ENCODE measurements around the gene RFT1.

RFT1 gene

DNA sequence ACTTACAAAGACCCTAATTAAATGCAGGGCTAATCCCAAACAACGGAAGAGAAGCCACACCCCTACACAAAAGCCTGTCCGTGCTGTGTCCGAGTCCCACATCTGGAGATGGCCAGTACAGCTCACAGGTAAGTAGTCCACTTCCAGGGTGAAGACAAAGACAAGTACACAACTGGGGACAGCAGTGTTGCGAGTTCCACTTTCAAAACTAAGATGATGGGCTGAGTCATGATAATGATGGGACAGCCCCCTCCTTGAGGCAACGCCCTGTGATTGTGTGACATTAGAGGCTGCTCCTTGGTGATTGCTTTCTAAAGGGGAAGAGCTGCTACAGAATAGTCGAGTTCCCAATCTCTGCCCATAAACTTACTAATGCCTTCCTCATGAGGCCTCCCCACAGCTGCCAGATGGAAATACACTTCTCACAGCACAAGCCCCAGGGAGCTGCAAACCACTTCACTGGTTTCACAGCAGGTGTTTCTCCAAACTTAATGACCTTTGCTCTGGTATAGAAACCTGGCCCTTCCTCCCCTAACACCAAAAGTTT, 27.6 kb downstream of the RFT1 start:
- Histone ChIP-seq H3K4me3 (ENCODE audit: severe bottlenecking) (no peak overlapping the region), H3K4me1 (ENCODE audit: insufficient read depth, poor library complexity, severe bottlenecking) (no peaks in the 10 kb centered on the region), H3K9me3 (ENCODE audit: severe bottlenecking) (no peaks in the 10 kb centered on the region), H3K36me3 (ENCODE audit: low read depth) (peaks cover 61% of the 10 kb centered on the region), H3K27ac (ENCODE audit: poor library complexity, severe bottlenecking) (no peak overlapping the region), H3K27me3 (ENCODE audit: insufficient read depth, poor library complexity, severe bottlenecking) (no peaks in the 10 kb centered on the region)
- DNase-seq (ENCODE audit: low spot score) (no peak), ATAC-seq (ENCODE audit: low read depth) (no peak)
- TF ChIP-seq, protein P1, sequence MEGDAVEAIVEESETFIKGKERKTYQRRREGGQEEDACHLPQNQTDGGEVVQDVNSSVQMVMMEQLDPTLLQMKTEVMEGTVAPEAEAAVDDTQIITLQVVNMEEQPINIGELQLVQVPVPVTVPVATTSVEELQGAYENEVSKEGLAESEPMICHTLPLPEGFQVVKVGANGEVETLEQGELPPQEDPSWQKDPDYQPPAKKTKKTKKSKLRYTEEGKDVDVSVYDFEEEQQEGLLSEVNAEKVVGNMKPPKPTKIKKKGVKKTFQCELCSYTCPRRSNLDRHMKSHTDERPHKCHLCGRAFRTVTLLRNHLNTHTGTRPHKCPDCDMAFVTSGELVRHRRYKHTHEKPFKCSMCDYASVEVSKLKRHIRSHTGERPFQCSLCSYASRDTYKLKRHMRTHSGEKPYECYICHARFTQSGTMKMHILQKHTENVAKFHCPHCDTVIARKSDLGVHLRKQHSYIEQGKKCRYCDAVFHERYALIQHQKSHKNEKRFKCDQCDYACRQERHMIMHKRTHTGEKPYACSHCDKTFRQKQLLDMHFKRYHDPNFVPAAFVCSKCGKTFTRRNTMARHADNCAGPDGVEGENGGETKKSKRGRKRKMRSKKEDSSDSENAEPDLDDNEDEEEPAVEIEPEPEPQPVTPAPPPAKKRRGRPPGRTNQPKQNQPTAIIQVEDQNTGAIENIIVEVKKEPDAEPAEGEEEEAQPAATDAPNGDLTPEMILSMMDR (IDR thresholded peaks at IDR 0.05; ENCODE audit: poor library complexity, severe bottlenecking), result no peak

- H3K27ac ChIP-seq (ENCODE audit: poor library complexity, severe bottlenecking), result no peak overlapping the region
- no peaks in the 10 kb centered on the region for H3K27me3 ChIP-seq (ENCODE audit: insufficient read depth, poor library complexity, severe bottlenecking)
- ATAC-seq (ENCODE audit: low read depth) (no peak), DNase-seq (ENCODE audit: low spot score) (no peak)
- H3K9me3 ChIP-seq (ENCODE audit: severe bottlenecking), result no peaks in the 10 kb centered on the region
- H3K4me3 ChIP-seq (ENCODE audit: severe bottlenecking), result no peak overlapping the region
- peaks cover 60% of the 10 kb centered on the region for H3K36me3 ChIP-seq (ENCODE audit: low read depth)
- H3K4me1 ChIP-seq (ENCODE audit: insufficient read depth, poor library complexity, severe bottlenecking), result no peaks in the 10 kb centered on the region
- TF ChIP-seq, protein P1 (IDR thresholded peaks at IDR 0.05; ENCODE audit: poor library complexity, severe bottlenecking), result no peak
Measured at GRCh38 chr3:53101956-53102355, 28.3 kb downstream of the RFT1 start.

- TF ChIP-seq, protein P1 (IDR thresholded peaks at IDR 0.05; ENCODE audit: poor library complexity, severe bottlenecking), result no peak
- H3K36me3 ChIP-seq (ENCODE audit: low read depth), result peaks cover 56% of the 10 kb centered on the region
Measured at GRCh38 chr3:53100818-53101466, 29.3 kb downstream of the RFT1 start.

DNA sequence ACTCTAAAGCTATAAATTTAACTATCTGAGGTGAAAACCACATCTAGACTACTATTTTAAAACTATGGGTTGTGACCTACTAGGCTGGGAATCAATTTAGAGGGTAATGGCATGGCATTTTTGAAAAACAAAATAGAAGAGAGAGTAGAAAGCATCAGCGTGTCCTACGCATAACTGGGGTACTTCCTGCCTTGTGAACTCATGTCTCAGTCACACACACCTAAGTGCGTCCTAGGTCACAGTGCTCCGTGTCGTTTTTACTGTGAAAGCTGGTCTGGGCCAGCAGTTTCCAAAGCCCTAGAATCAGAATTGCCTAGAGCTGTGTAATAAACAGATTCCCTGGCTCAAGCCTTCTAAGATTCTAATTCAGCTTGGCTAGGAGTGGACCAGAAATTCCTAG, 32.3 kb downstream of the RFT1 start:
- Histone ChIP-seq H3K27ac (ENCODE audit: poor library complexity, severe bottlenecking) (no peak overlapping the region), H3K4me3 (ENCODE audit: severe bottlenecking) (no peak overlapping the region), H3K9me3 (ENCODE audit: severe bottlenecking) (no peaks in the 10 kb centered on the region), H3K27me3 (ENCODE audit: insufficient read depth, poor library complexity, severe bottlenecking) (no peaks in the 10 kb centered on the region), H3K36me3 (ENCODE audit: low read depth) (peaks cover 36% of the 10 kb centered on the region), H3K4me1 (ENCODE audit: insufficient read depth, poor library complexity, severe bottlenecking) (no peaks in the 10 kb centered on the region)
- DNase-seq (ENCODE audit: low spot score), result no peak
- no peak for ATAC-seq (ENCODE audit: low read depth)
- TF ChIP-seq, protein P1 (IDR thresholded peaks at IDR 0.05; ENCODE audit: poor library complexity, severe bottlenecking), result no peak

More at GRCh38 chr3:53100818-53101466, 29.3 kb downstream of the RFT1 start:
- Histone ChIP-seq H3K4me3 (ENCODE audit: severe bottlenecking) (no peak overlapping the region), H3K9me3 (ENCODE audit: severe bottlenecking) (no peaks in the 10 kb centered on the region), H3K27ac (ENCODE audit: poor library complexity, severe bottlenecking) (no peak overlapping the region), H3K4me1 (ENCODE audit: insufficient read depth, poor library complexity, severe bottlenecking) (no peaks in the 10 kb centered on the region), H3K27me3 (ENCODE audit: insufficient read depth, poor library complexity, severe bottlenecking) (no peaks in the 10 kb centered on the region)
- DNase-seq (ENCODE audit: low spot score) (no peak), ATAC-seq (ENCODE audit: low read depth) (no peak)

DNA sequence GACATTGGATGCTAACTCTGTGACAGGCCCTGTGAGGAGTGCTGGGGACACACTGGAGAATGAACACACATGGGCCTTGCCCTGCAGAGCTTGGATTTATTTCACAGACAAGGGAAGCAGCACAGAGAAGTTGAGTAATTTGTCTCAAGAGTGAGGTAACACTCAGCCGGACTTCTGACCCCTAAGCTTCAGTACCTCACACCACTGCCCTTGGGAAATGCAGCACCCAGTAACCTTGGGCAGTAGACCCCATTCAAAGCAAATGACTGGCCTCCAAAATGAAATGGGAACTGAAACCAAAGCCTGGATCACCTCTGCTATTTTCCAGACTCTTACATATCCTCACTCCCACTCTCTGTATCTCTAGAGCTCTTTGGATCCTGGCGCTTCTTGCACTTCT, 37.3 kb downstream of the RFT1 start:
- no peaks in the 10 kb centered on the region for H3K27me3 ChIP-seq (ENCODE audit: insufficient read depth, poor library complexity, severe bottlenecking)
- ATAC-seq (ENCODE audit: low read depth) (no peak), DNase-seq (ENCODE audit: low spot score) (no peak)
- peaks cover 30% of the 10 kb centered on the region for H3K36me3 ChIP-seq (ENCODE audit: low read depth)
- no peaks in the 10 kb centered on the region for H3K9me3 ChIP-seq (ENCODE audit: severe bottlenecking)
- TF ChIP-seq, protein P1 (IDR thresholded peaks at IDR 0.05; ENCODE audit: poor library complexity, severe bottlenecking), result no peak
- no peak overlapping the region for H3K4me3 ChIP-seq (ENCODE audit: severe bottlenecking)
- no peak overlapping the region for H3K27ac ChIP-seq (ENCODE audit: poor library complexity, severe bottlenecking)
- H3K4me1 ChIP-seq (ENCODE audit: insufficient read depth, poor library complexity, severe bottlenecking), result no peaks in the 10 kb centered on the region

All from RWPE2 (cell line).